Motor neuron (in vitro differentiated cells): ENCODE measurements around the gene ZBTB11. TPM values are rescaled to one million over a fixed set of nuclear protein-coding genes. Genes with fewer than 3 reads are reported as not detected.
A peak's percentile ranks its signal among the peaks of the same experiment; 100 is the strongest.
"Not testable (repeated sequence)": the region's sequence is repeated elsewhere in the genome, so short reads cannot be mapped to it uniquely, and the experiment has no call there.

Experiments
- ATAC-seq, 8 experiments: fragments of 200-7000 bp; cut with Tn5 transposase; replicated peaks in 6 of 8; 2 replicates each; pipeline ENCODE4 v1.8.0; 2021; ENCODE audit warnings: mild to moderate bottlenecking in 8 of 8, moderate library complexity in 8 of 8
- H3K27ac ChIP-seq, 2 donors: fragments of 250-450 bp; sonication (Bioruptor Pico); 2 replicates each; pipeline ENCODE4 v1.9.0; 2021; ENCODE audit warnings: antibody characterized with exemption in 2 of 2, mild to moderate bottlenecking in 2 of 2, moderate library complexity in 1 of 2
- H3K4me1 ChIP-seq, 2 donors: fragments of 250-450 bp; sonication (Bioruptor Pico); replicated peaks in 1 of 2; 2 replicates each; pipeline ENCODE4 v1.6.1; 2021; ENCODE audit warnings: antibody characterized with exemption in 2 of 2, mild to moderate bottlenecking in 2 of 2, moderate library complexity in 1 of 2
- H3K4me3 ChIP-seq, 5 donors: fragments of 250-450 bp; sonication (Bioruptor Pico); 2 replicates each; pipeline ENCODE4 v1.9.0; 2021; ENCODE audit warnings: antibody characterized with exemption in 5 of 5, mild to moderate bottlenecking in 5 of 5, moderate library complexity in 4 of 5
- WGBS, 10 experiments: fragments of 450-650 bp; shearing (Covaris generic); methylation state at CpG; one replicate each; pipeline ENCODE4 v1.0.0; 2022; 5-methylcytosine and 5-hydroxymethylcytosine counted together
- in situ Hi-C, 9 experiments: fragments of 400-800 bp; cut with MboI; loops; one replicate each; pipeline ENCODE4 v1.15.0; 2021; ENCODE audit warnings: low sequenced_read_pairs in 9 of 9, low pct_unique_long_range_greater_than_20kb in 2 of 9; ENCODE audit not compliant: unreplicated experiment in 9 of 9
- total RNA-seq, 8 experiments: library from RNA; unstranded; fragments of 300-600 nt; gene quantifications; 2 replicates each; pipeline versions ENCODE4 v1.2.3 to v1.2.4, GENCODE V29; 2022

ZBTB11 gene
- total RNA-seq, 8 experiments from 2014 or later, result 15.4 to 95.9 (median 21.7) TPM

GRCh38 chr3:101704639-101705038, 27.7 kb upstream of the ZBTB11 start:
- 0 to 100% (median 19%) methylated on average over 1 of the region's 2 CpGs; no CpG with 5 or more reads in 6 of the 10 experiments for WGBS, 10 experiments
- H3K27ac ChIP-seq, in situ Hi-C loops, ATAC-seq, H3K4me1 ChIP-seq, H3K4me3 ChIP-seq: not testable (repeated sequence)

GRCh38 chr3:101703169-101703568, 26.2 kb upstream of the ZBTB11 start:
- Histone ChIP-seq H3K4me3 (no peak overlapping the region), H3K27ac (no peak overlapping the region), H3K4me1 (no peaks in the 10 kb centered on the region)
- WGBS, 10 experiments, result 29 to 94% (median 71%) methylated on average over 1 to 2 of the region's 2 CpGs; no CpG with 5 or more reads in 3 of the 10 experiments
- in situ Hi-C loops, result no loop called here
- ATAC-seq, result peak in 2 of 8 experiments; percentile 76 to 88

DNA sequence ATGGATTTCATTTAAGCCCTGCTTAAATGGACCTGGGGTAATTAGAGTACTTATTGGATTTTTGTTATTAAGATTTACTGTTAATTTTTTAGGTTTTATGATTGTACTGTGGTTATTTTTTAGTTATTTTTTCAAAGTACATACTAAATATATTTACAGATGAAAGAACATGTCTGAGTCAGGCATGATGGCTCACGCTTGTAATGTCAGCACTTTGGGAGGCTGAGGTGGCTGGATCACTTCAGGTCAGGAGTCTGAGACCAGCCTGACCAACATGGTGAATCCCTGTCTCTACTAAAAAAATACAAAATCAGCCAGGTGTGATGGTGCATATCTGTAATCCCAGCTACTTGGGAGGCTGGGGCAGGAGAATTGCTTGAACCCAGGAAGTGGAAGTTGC, 25.8 kb upstream of the ZBTB11 start:
- WGBS, 10 experiments, result 78 to 100% (median 90%) methylated on average over 1 of the region's 1 CpG; no CpG with 5 or more reads in 6 of the 10 experiments

GRCh38 chr3:101701696-101702634, 25.0 kb upstream of the ZBTB11 start:
- no peak overlapping the region for H3K27ac ChIP-seq
- 33 to 93% (median 74%) methylated on average over 1 to 6 of the region's 7 CpGs for WGBS, 10 experiments
- in situ Hi-C loops, result no loop called here
- no peak overlapping the region for H3K4me3 ChIP-seq
- no peaks in the 10 kb centered on the region for H3K4me1 ChIP-seq
- no peak for ATAC-seq

More for the DNA sequence above, 25.8 kb upstream of the ZBTB11 start:
- in situ Hi-C loops, result no loop called here
- Histone ChIP-seq H3K4me1 (no peaks in the 10 kb centered on the region), H3K27ac (no peak overlapping the region), H3K4me3 (no peak overlapping the region)
- no peak for ATAC-seq

DNA sequence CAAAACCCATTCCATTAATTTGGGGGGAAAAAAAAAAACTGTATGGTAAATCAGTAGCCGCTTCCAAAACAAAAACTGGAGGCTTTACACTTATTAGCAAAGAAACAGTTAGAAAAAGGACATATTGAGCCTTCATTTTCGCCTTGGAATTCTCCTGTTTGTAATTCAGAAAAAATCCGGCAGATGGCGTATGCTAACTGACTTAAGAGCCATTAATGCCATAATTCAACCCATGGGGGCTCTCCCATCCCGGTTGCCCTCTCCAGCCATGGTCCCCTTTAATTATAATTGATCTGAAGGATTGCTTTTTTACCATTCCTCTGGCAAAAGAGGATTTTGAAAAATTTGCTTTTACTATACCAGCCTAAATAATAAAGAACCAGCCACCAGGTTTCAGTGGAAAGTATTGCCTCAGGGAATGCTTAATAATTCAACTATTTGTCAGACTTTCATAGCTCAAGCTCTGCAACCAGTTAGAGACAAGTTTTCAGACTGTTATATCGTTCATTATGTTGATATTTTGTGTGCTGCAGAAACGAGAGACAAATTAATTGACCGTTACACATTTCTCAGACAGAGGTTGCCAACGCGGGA, 18.9 kb upstream of the ZBTB11 start:
- Histone ChIP-seq H3K4me1 (peaks cover 0 to 5% of the 10 kb centered on the region in 2 donors), H3K4me3 (no peak overlapping the region), H3K27ac (no peak overlapping the region)
- ATAC-seq, result no peak
- WGBS, 10 experiments, result 0 to 60% (median 23%) methylated on average over 1 to 10 of the region's 10 CpGs
- in situ Hi-C loops, result no loop called here

GRCh38 chr3:101694836-101695235, 17.9 kb upstream of the ZBTB11 start:
- H3K4me3 ChIP-seq, ATAC-seq, H3K27ac ChIP-seq, in situ Hi-C loops, H3K4me1 ChIP-seq: not testable (repeated sequence)
- whole genome bisulfite sequencing, 10 experiments, result 0 to 94% (median 50%) methylated on average over 1 to 3 of the region's 4 CpGs; no CpG with 5 or more reads in 6 of the 10 experiments

DNA sequence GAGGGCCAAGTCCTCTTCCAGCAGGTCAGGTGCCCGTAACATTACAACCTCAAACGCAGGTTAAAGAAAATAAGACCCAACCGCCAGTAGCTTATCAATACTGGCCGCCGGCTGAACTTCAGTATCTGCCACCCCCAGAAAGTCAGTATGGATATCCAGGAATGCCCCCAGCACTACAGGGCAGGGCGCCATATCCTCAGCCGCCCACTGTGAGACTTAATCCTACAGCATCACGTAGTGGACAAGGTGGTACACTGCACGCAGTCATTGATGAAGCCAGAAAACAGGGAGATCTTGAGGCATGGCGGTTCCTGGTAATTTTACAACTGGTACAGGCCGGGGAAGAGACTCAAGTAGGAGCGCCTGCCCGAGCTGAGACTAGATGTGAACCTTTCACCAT, 16.6 kb upstream of the ZBTB11 start:
- 78 to 96% methylated on average over 6 to 8 of the region's 13 CpGs; no CpG with 5 or more reads in 8 of the 10 experiments for WGBS, 10 experiments
- in situ Hi-C loops, result not testable (repeated sequence)

DNA sequence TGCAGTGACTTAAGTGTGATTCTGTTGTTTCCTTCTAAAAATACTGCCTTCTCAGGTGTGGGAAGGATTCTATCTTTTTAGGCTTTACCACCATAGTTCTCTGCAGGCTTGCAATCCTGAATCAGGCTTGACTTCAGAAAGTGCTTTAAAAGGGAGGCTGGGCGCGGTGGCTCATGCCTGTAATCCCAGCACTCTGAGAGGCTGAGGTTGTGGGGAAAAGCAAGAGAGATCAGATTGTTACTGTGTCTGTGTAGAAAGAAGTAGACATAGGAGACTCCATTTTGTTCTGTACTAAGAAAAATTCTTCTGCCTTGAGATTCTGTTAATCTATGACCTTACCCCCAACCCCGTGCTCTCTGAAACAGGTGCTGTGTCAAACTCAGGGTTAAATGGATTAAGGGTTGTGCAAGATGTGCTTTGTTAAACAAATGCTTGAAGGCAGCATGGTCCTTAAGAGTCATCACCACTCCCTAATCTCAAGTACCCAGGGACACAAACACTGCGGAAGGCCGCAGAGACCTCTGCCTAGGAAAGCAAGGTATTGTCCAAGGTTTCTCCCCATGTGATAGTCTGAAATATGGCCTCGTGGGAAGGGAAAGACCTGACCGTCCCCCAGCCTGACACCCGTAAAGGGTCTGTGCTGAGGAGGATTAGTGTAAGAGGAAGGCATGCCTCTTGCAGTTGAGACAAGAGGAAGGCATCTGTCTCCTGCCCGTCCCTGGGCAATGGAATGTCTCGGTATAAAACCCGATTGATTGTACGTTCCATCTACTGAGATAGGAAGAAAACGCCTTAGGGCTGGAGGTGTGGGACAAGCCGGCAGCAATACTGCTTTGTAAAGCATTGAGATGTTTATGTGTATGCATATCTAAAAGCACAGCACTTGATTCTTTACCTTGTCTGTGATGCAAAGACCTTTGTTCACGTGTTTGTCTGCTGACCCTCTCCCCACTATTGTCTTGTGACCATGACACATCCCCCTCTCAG, 15.0 kb upstream of the ZBTB11 start:
- ATAC-seq, H3K27ac ChIP-seq, in situ Hi-C loops, H3K4me3 ChIP-seq: not testable (repeated sequence)
- peaks cover 6 to 10% of the 10 kb centered on the region in 2 donors for H3K4me1 ChIP-seq
- 83 to 100% (median 100%) methylated on average over 1 to 2 of the region's 15 CpGs; no CpG with 5 or more reads in 7 of the 10 experiments for WGBS, 10 experiments

More for the DNA sequence above, 16.6 kb upstream of the ZBTB11 start:
- not testable (repeated sequence) for H3K27ac ChIP-seq, H3K4me1 ChIP-seq, H3K4me3 ChIP-seq
- peak in 4 of 8 experiments; percentile 71 to 98 (median 94) for ATAC-seq

GRCh38 chr3:101690972-101691371, 14.0 kb upstream of the ZBTB11 start:
- ATAC-seq, result no peak
- H3K27ac ChIP-seq, result no peak overlapping the region
- no peak overlapping the region for H3K4me3 ChIP-seq
- in situ Hi-C loops, result no loop called here
- H3K4me1 ChIP-seq, result peaks cover 6 to 10% of the 10 kb centered on the region in 2 donors

- WGBS, 10 experiments, result 68 to 100% (median 89%) methylated on average over 1 to 2 of the region's 2 CpGs; no CpG with 5 or more reads in 2 of the 10 experiments
- H3K4me1 ChIP-seq, result peaks cover 15 to 16% of the 10 kb centered on the region in 2 donors
- in situ Hi-C loops, result no loop called here
- ATAC-seq, result no peak
- no peak overlapping the region for H3K4me3 ChIP-seq
- H3K27ac ChIP-seq, result no peak overlapping the region
These were observed 12.4 kb upstream of the ZBTB11 start for GRCh38 chr3:101689286-101689685.

- peak in 1 of 8 experiments; percentile 6 for ATAC-seq
- Histone ChIP-seq H3K27ac (peak overlapping the region; percentile 87 to 90), H3K4me1 (peaks cover 22 to 23% of the 10 kb centered on the region in 2 donors), H3K4me3 (peak overlapping the region; percentile 52 to 75 (median 57))
- in situ Hi-C loops, result no loop called here
- 35 to 97% (median 74%) methylated on average over 2 to 20 of the region's 25 CpGs for WGBS, 10 experiments
These were observed 10.4 kb upstream of the ZBTB11 start for GRCh38 chr3:101687142-101687931.

- Histone ChIP-seq H3K4me3 (peak overlapping the region; percentile 52 to 75 (median 57)), H3K27ac (peak overlapping the region; percentile 76 to 88), H3K4me1 (peaks cover 22 to 23% of the 10 kb centered on the region in 2 donors)
- ATAC-seq, result peak in 1 of 8 experiments; percentile 1
- 0 to 6% (median 0%) methylated on average over 4 to 11 of the region's 11 CpGs for WGBS, 10 experiments
- in situ Hi-C loops, result no loop called here
These were observed 9.0 kb upstream of the ZBTB11 start for GRCh38 chr3:101685870-101686307.
